Nephron progenitor cell (in vitro differentiated cells): ENCODE results near the gene TOP3B.

Experiments
- DNase-seq: peaks from one replicate; pipeline ENCODE4 v3.0.0; 2021
- H3K27ac Mint-ChIP-seq: 2 replicates; pipeline ENCODE4 v1.8.0; 2021; ENCODE audit warnings: mild to moderate bottlenecking, moderate library complexity, mixed read lengths
- H3K27me3 Mint-ChIP-seq: 2 replicates; pipeline ENCODE4 v1.8.0; 2021; ENCODE audit warnings: mild to moderate bottlenecking, low read depth, mixed read lengths; ENCODE audit not compliant: poor library complexity
- H3K36me3 Mint-ChIP-seq: 2 replicates; pipeline ENCODE4 v1.8.0; 2021; ENCODE audit warnings: low read depth, mixed read lengths
- H3K4me1 Mint-ChIP-seq: 2 replicates; pipeline ENCODE4 v1.8.0; 2021; ENCODE audit warnings: mixed read lengths
- H3K4me3 Mint-ChIP-seq: 2 replicates; pipeline ENCODE4 v1.8.0; 2021; ENCODE audit warnings: mild to moderate bottlenecking, moderate library complexity, mixed read lengths
- H3K9me3 Mint-ChIP-seq: 2 replicates; pipeline ENCODE4 v1.8.0; 2021; ENCODE audit warnings: mild to moderate bottlenecking, moderate library complexity, mixed read lengths
- CTCF ChIP-seq: fragments of 200-600 bp; sonication (generic); IDR thresholded peaks from 2 replicates; pipeline ENCODE4 v1.5.0; 2021; ENCODE audit warnings: antibody characterized with exemption

TOP3B gene

GRCh38 chr22:21921729-21922128 is 60.9 kb downstream of the TOP3B start:
- H3K36me3 Mint-ChIP-seq, result peaks cover 5% of the 10 kb centered on the region

GRCh38 chr22:21921184-21921721 is 61.3 kb downstream of the TOP3B start:
- peaks cover 34% of the 10 kb centered on the region for H3K4me1 Mint-ChIP-seq
- no peaks in the 10 kb centered on the region for H3K27me3 Mint-ChIP-seq
- peaks cover 5% of the 10 kb centered on the region for H3K36me3 Mint-ChIP-seq
- H3K4me3 Mint-ChIP-seq, result no peak overlapping the region
- no peak for DNase-seq
- no peak for TF ChIP-seq CTCF
- H3K9me3 Mint-ChIP-seq, result no peaks in the 10 kb centered on the region
- peak overlapping the region; percentile 59 for H3K27ac Mint-ChIP-seq

More at GRCh38 chr22:21921729-21922128, 60.9 kb downstream of the TOP3B start:
- DNase-seq, result no peak
- Mint-ChIP-seq H3K4me3 (no peak overlapping the region), H3K9me3 (no peaks in the 10 kb centered on the region), H3K27me3 (no peaks in the 10 kb centered on the region), H3K27ac (no peak overlapping the region), H3K4me1 (peaks cover 31% of the 10 kb centered on the region)
- no peak for TF ChIP-seq CTCF

- Mint-ChIP-seq H3K9me3 (no peaks in the 10 kb centered on the region), H3K36me3 (peaks cover 4% of the 10 kb centered on the region), H3K4me3 (no peak overlapping the region), H3K27me3 (no peaks in the 10 kb centered on the region), H3K27ac (no peak overlapping the region), H3K4me1 (peaks cover 30% of the 10 kb centered on the region)
- no peak for DNase-seq
- no peak for TF ChIP-seq CTCF
Measured at GRCh38 chr22:21920341-21921183, 62.0 kb downstream of the TOP3B start.

- Mint-ChIP-seq H3K27me3 (no peaks in the 10 kb centered on the region), H3K9me3 (no peaks in the 10 kb centered on the region), H3K4me3 (no peak overlapping the region), H3K27ac (no peak overlapping the region), H3K4me1 (peaks cover 29% of the 10 kb centered on the region), H3K36me3 (no peaks in the 10 kb centered on the region)
- TF ChIP-seq CTCF, result no peak
- DNase-seq, result no peak
Measured at GRCh38 chr22:21919526-21920307, 62.9 kb downstream of the TOP3B start.

- Mint-ChIP-seq H3K9me3 (no peaks in the 10 kb centered on the region), H3K27ac (no peak overlapping the region), H3K36me3 (no peaks in the 10 kb centered on the region), H3K4me3 (no peak overlapping the region), H3K27me3 (no peaks in the 10 kb centered on the region), H3K4me1 (peaks cover 31% of the 10 kb centered on the region)
- DNase-seq, result no peak
- TF ChIP-seq CTCF, result no peak
Measured at GRCh38 chr22:21918466-21919185, 64.0 kb downstream of the TOP3B start.
